Stimulated activated CD8-positive, alpha-beta memory T cell treated with anti-CD3 and anti-CD28 coated beads, Interleukin-4, amount 100 ng/mL, for 1 hour (primary cell): ENCODE measurements around the gene TRIM43B.
"Not testable (repeated sequence)": the region's sequence is repeated elsewhere in the genome, so short reads cannot be mapped to it uniquely, and the experiment has no call there.

Source experiments
- DNase-seq, 2 donors: peaks; one replicate each; pipeline ENCODE4 v3.0.0-alpha.2; 2020; ENCODE audit warnings: low read depth in 2 of 2, low spot score in 1 of 2

Gene TRIM43B

DNA sequence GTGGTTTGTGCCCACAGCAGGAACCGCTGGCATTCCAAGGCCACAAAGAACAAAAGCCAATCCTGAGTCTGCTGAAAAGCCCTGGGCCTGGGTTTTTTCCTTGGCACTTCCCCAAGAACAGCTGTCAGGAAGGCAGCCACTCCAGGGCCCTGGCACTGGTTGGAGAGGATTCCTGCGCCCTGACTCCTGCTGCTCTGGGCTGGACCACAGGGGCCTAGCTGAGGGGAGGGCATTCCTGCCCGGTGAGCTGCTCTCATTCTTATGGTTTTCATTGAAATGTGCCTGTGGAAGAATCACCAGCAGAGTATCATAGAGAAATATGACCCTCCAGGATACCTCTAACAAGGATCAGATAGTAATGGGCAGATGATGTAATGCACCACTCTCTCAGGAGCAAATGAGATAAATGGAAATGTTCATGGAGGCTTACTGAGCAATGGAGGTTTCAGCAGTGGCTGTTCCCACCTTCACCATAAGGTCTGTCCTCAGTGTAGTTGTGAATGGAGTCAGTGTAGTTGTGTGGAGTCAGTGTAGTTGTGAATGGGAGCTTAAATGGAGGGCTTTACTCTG is 50.0 kb downstream of the TRIM43B start:
- DNase-seq: not testable (repeated sequence)

DNA sequence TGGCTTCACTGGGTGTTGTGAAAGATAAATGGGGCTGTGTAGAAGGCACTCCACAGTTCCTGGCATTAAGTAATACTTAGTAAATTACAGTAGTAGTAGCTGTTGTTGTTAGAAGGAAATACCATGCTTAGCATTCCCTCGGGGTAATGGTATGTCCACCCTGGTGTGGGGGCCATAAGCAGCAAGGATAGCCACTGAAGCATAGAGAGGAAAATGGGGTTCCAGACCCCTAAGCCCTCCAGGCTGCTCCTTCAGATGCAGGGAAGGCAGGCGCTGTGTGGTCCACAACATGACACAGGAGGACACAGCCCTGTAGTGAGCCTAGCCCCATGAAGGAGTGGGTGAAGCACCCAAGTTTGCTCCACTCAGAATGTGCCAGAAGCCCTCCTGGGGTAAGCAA is 50.6 kb downstream of the TRIM43B start:
- not testable (repeated sequence) for DNase-seq

DNA sequence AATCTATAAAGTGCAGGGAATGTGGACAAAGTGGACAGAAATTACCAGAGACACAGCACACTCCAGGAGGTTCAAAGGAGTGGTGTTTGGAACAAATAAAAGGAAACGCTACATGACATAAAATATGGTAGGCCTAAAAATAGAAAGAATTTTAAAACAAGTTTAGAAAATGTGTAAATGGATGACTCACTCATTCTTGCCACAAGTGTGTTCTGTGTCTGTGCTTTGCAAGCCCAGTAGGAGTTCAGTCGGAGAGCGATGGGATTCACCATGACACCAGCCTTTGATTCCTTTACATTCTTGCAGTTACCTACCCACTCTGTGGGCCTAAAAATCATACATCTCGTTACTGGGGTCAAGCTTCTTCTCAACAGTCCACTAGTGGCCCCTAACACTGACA is 51.2 kb downstream of the TRIM43B start:
- DNase-seq: not testable (repeated sequence)

DNA sequence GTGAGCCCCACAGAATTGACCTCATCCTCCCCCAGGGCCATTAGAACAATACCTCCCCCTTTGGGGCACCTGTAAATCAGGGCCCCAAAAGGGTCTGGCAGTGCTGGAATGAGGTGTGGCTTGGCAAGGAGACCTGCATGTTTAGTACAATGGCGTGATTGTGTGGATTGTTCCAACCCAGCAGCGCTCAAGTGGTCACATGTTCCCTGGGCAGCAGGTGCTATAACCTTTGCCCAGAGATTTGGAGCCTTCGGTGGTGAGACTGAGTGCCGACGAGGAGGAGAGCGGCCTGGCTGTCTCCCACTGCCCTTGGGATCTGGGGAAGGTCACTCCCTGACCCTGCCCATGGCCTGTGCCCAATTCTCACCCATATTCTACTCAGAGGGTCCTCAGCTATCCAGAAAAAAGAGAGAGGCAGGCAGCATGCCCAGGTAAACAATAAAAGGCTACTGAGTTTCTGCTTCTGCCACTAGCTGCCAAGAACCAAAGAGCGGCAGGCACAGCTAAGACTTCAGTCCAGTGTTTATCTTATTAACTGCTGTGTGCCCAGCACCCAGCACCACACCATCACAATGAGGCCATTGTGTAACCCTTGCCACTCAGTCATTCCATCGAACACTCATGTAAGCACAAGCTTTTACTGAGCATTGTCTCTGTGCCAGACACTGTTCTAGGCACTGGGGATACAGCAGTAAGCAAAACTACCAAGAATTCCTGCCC is 54.6 kb downstream of the TRIM43B start:
- DNase-seq: not testable (repeated sequence)

DNA sequence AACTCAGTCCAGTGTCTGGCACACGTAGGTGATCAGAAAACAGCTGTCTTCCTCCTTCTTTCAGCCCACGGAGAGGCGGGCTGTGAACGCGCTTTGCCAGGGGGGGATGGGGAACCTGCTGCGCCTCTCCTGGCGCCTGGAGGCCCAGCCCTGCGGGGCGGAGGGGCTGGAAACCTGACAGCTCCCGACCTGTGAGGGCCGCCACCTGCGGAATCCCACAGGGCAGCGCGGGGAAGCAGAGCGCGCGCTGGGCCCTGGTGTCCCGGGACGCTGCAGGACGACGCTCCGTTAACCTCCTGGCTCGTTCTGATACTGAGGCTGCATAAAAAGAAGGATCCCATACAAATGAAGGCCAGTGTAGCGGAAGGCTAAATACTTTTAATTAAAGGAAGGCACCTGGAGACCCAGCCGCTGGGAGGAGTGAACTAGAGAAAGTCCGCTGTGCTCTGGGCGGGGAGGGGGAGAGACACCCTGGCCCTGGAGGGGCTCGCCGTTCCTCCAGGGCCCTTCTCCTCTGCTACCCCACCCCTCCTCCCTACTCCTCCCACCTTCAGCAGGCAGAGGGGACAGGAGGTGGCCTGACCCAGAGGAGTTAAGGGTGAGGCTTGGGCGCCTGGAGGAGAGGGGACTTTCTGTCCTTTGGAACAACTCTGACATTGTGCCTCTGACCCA is 57.2 kb downstream of the TRIM43B start:
- not testable (repeated sequence) for DNase-seq
